ENCODE measurements around the gene RNF180.

Gene RNF180

DNA sequence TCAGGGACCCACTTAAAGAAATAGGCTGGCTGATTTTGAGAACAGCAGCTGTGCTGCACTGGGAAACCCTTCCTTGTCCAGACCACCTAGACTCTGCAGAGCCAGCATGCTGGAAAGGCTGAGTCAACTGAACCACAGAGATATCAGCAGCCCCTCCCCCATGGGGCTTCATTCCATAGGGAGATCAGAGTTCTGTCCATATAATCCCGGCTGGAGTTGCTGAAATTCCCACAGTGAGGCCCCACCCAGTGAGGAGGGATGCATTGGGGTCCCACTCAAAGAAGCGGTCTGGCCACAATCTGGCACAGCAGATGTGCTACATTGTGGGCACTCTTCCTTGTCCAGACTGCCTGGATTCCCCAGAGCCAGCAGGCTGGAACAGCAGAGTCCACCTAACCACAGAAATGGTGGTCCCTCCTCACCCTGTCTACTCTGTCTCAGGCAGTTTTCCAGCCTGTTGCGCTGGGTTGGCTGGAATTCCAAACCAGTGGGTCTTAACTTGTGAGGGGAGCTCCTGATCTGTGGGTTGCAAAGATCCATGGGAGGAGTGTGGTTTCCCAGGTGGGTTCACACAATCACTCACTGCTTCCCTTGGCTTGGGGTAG is 127.1 kb downstream of the RNF180 start:
- Mint-ChIP-seq H3K27ac (no peak overlapping the region), H3K4me1 (no peaks in the 10 kb centered on the region), H3K36me3 (no peaks in the 10 kb centered on the region), H3K4me3 (no peak overlapping the region), H3K9me3 (peaks cover 9% of the 10 kb centered on the region), H3K27me3 (no peaks in the 10 kb centered on the region)
- ATAC-seq = peak; percentile 24

DNA sequence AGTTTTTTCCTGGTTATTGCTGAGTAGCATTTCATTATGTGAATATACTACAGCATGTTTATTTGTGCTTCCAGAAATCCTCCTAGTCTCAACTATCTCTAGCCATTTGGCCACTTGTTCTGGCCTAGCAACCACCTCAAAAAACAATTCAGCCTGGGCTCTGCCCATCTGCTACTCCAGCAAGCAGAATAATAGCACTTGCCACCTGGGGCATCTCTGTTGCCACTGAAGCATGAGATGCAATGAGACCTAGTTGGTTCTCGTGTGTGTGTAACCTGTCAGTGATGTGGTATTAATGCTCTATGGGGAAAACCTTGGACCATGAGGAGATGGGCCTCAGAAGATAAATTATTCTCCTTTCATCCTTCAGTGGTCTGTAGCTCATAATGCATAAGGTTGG is 129.5 kb downstream of the RNF180 start:
- no peaks in the 10 kb centered on the region for H3K27me3 Mint-ChIP-seq
- H3K36me3 Mint-ChIP-seq = no peaks in the 10 kb centered on the region
- no peak overlapping the region for H3K4me3 Mint-ChIP-seq
- ATAC-seq = no peak
- peaks cover 6% of the 10 kb centered on the region for H3K9me3 Mint-ChIP-seq
- H3K27ac Mint-ChIP-seq = no peak overlapping the region
- H3K4me1 Mint-ChIP-seq = no peaks in the 10 kb centered on the region

DNA sequence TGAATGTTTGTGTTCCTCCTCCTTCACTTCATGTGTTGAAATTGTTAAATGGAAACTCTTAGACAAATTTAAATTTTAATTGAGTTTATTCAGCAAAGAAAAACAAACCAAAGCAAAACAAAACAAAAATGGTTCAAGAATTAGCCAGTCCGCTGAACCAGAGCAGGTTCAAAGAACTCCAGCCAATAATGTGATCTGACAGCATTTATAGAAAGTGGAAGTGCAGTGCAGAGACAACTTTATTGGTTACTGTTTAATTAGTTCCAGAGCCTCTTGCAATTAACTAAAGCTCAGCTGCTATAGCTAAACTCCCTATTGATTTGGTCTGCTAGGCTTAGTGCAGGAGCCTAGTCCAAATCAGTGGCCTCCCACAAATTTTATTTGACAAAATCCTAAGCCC is 132.9 kb downstream of the RNF180 start:
- no peaks in the 10 kb centered on the region for H3K27me3 Mint-ChIP-seq
- no peak for ATAC-seq
- no peaks in the 10 kb centered on the region for H3K36me3 Mint-ChIP-seq
- H3K27ac Mint-ChIP-seq = no peak overlapping the region
- H3K9me3 Mint-ChIP-seq = no peaks in the 10 kb centered on the region
- no peak overlapping the region for H3K4me3 Mint-ChIP-seq
- H3K4me1 Mint-ChIP-seq = no peaks in the 10 kb centered on the region

GRCh38 chr5:64299805-64300204 is 134.2 kb downstream of the RNF180 start:
- H3K4me1 Mint-ChIP-seq = no peaks in the 10 kb centered on the region
- H3K9me3 Mint-ChIP-seq = no peaks in the 10 kb centered on the region
- no peaks in the 10 kb centered on the region for H3K27me3 Mint-ChIP-seq
- ATAC-seq = no peak
- no peak overlapping the region for H3K4me3 Mint-ChIP-seq
- H3K36me3 Mint-ChIP-seq = no peaks in the 10 kb centered on the region
- H3K27ac Mint-ChIP-seq = no peak overlapping the region

GRCh38 chr5:64301566-64301965 is 135.9 kb downstream of the RNF180 start:
- Mint-ChIP-seq H3K27me3 (no peaks in the 10 kb centered on the region), H3K36me3 (no peaks in the 10 kb centered on the region), H3K4me1 (no peaks in the 10 kb centered on the region), H3K9me3 (no peaks in the 10 kb centered on the region), H3K27ac (no peak overlapping the region), H3K4me3 (no peak overlapping the region)
- ATAC-seq = no peak

- Mint-ChIP-seq H3K27ac (no peak overlapping the region), H3K4me1 (no peaks in the 10 kb centered on the region), H3K36me3 (no peaks in the 10 kb centered on the region), H3K27me3 (no peaks in the 10 kb centered on the region), H3K4me3 (no peak overlapping the region), H3K9me3 (no peaks in the 10 kb centered on the region)
- no peak for ATAC-seq
Observed at GRCh38 chr5:64308135-64308534, 142.5 kb downstream of the RNF180 start.

GRCh38 chr5:64312491-64312890 is 146.8 kb downstream of the RNF180 start:
- ATAC-seq = no peak
- H3K9me3 Mint-ChIP-seq = no peaks in the 10 kb centered on the region
- H3K27me3 Mint-ChIP-seq = no peaks in the 10 kb centered on the region
- H3K4me1 Mint-ChIP-seq = no peaks in the 10 kb centered on the region
- H3K36me3 Mint-ChIP-seq = no peaks in the 10 kb centered on the region
- no peak overlapping the region for H3K27ac Mint-ChIP-seq
- H3K4me3 Mint-ChIP-seq = no peak overlapping the region

DNA sequence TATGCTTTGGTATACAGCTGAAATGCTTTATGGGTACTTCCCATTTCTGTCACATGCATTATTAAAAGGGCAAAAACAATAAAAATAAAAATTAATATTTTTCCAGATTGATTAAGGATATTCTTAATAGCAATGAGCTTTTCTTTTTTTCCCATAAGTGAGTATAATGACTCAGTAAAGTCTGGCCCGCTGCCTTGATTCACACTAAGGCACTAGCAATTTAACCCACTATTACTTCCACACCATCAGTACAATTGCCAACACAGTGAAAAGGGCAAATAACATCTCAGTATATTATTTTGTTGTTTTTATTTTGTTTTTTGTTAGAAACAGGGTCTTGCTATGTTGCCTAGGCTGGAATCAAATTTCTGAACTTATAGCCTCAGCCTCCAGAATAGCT is 150.1 kb downstream of the RNF180 start:
- Mint-ChIP-seq H3K9me3 (no peaks in the 10 kb centered on the region), H3K36me3 (no peaks in the 10 kb centered on the region), H3K4me1 (no peaks in the 10 kb centered on the region), H3K27me3 (no peaks in the 10 kb centered on the region), H3K4me3 (no peak overlapping the region), H3K27ac (no peak overlapping the region)
- ATAC-seq = no peak

- Mint-ChIP-seq H3K27me3 (no peaks in the 10 kb centered on the region), H3K27ac (no peak overlapping the region), H3K4me1 (no peaks in the 10 kb centered on the region), H3K9me3 (no peaks in the 10 kb centered on the region), H3K36me3 (no peaks in the 10 kb centered on the region), H3K4me3 (no peak overlapping the region)
- no peak for ATAC-seq
Observed at GRCh38 chr5:64318175-64318574, 152.5 kb downstream of the RNF180 start.

GRCh38 chr5:64323591-64323990 is 157.9 kb downstream of the RNF180 start:
- Mint-ChIP-seq H3K27me3 (no peaks in the 10 kb centered on the region), H3K4me3 (no peak overlapping the region), H3K9me3 (peaks cover 7% of the 10 kb centered on the region), H3K36me3 (no peaks in the 10 kb centered on the region), H3K27ac (no peak overlapping the region), H3K4me1 (no peaks in the 10 kb centered on the region)
- no peak for ATAC-seq

DNA sequence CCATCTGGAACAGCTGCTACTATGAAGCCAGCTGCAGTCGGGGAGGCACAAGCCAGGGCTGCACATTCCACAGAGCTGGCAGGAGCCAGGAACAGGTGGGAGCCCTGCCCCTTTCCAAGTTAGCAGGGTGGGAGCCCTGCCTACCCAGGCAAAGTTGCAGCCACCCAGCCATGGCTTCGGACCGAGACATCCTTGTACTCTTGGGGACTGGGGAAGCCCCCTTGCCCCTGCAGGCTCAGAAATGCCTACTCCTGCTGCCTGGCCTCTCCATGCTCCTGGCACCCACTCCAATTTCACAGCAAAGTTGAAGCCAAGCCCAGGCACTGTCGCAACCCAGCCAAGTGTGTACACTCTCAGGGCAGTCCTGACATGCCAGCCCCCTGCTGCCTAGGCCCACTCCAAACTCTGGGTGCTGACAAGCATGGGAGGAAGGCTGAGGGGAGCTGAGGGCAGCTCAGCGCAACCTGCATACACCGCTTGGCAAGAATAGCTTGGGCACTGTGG is 165.1 kb downstream of the RNF180 start:
- Mint-ChIP-seq H3K4me1 (no peaks in the 10 kb centered on the region), H3K9me3 (peaks cover 9% of the 10 kb centered on the region), H3K27ac (no peak overlapping the region), H3K27me3 (no peaks in the 10 kb centered on the region), H3K36me3 (no peaks in the 10 kb centered on the region), H3K4me3 (no peak overlapping the region)
- ATAC-seq = peak; percentile 31

DNA sequence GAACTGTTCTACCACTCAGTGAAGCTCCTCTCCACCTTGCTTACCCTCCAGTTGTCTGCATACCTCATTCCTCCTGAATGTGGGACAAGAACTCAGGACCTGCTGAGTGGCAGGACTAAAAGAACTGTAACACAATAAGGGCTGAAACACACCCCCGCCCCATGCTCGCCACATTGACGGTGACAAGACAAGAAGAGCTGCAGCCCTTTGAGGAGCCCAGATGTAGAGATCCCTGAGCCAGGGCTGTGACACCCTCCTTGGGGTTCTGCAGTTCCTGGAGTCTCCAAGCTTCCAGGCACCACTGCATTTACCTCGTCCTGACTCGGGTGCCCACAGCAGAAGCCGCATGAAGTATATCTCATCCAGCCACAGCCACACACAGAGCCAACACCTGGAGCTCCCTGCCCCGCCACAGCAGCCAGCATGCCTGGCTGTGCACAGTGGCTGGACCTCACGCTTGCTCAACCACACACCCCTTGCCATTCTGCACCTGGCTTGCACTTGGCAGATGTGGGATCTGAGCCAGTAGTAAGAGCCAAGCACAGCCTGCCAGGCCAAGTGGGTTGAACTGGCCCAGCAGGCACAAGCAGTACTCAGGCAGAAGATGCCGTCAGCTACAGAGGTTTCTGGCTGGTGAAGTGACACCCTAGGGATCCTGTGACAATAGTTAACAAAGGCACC is 166.1 kb downstream of the RNF180 start:
- H3K4me3 Mint-ChIP-seq = no peak overlapping the region
- H3K27me3 Mint-ChIP-seq = no peaks in the 10 kb centered on the region
- no peaks in the 10 kb centered on the region for H3K4me1 Mint-ChIP-seq
- ATAC-seq = no peak
- no peak overlapping the region for H3K27ac Mint-ChIP-seq
- H3K36me3 Mint-ChIP-seq = no peaks in the 10 kb centered on the region
- peaks cover 13% of the 10 kb centered on the region for H3K9me3 Mint-ChIP-seq

- H3K36me3 Mint-ChIP-seq = no peaks in the 10 kb centered on the region
- no peak overlapping the region for H3K4me3 Mint-ChIP-seq
- H3K4me1 Mint-ChIP-seq = no peaks in the 10 kb centered on the region
- no peaks in the 10 kb centered on the region for H3K27me3 Mint-ChIP-seq
- ATAC-seq = no peak
- peaks cover 5% of the 10 kb centered on the region for H3K9me3 Mint-ChIP-seq
- no peak overlapping the region for H3K27ac Mint-ChIP-seq
Observed at GRCh38 chr5:64333886-64334285, 168.2 kb downstream of the RNF180 start.

DNA sequence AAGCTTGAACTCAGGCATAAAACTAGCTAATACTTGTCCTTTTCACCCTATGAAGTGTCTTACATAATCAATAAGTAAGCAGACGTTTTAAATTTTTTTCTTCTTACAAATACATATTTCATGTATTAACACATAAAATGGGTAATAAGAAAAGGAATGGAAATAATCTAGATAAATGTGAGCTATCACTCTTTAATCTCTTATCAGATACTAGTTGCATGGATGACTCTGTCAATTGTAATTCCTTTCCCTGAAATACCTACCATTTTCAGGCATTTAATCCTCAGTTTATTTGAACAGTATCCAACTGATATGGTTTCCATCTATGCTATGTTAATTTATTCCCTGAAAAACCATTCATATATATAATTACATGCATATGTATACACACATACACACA is 174.1 kb downstream of the RNF180 start:
- Mint-ChIP-seq H3K27ac (no peak overlapping the region), H3K27me3 (no peaks in the 10 kb centered on the region), H3K36me3 (no peaks in the 10 kb centered on the region), H3K4me3 (no peak overlapping the region), H3K9me3 (peaks cover 7% of the 10 kb centered on the region), H3K4me1 (no peaks in the 10 kb centered on the region)
- no peak for ATAC-seq

DNA sequence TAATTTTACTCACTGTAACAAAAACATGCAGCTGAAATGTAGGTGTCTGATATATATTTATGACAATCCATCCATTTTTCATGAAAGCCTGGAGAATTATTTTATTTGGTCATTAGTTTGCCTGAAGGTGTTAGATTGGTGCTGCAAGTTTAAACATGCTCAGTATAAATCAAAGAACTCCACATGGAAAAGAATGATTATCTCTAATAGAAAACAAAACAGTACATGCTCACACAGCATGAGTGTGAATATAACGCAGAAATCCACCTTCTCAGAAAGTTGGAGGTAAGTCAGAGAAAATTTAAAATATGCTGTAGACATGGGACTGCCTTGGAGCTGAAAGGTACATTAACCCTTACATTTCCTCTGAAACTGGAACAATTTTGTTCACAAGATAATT is 174.7 kb downstream of the RNF180 start:
- no peaks in the 10 kb centered on the region for H3K4me1 Mint-ChIP-seq
- H3K4me3 Mint-ChIP-seq = no peak overlapping the region
- H3K27ac Mint-ChIP-seq = no peak overlapping the region
- H3K36me3 Mint-ChIP-seq = no peaks in the 10 kb centered on the region
- no peak for ATAC-seq
- H3K9me3 Mint-ChIP-seq = peaks cover 7% of the 10 kb centered on the region
- no peaks in the 10 kb centered on the region for H3K27me3 Mint-ChIP-seq

GRCh38 chr5:64341340-64341739 is 175.7 kb downstream of the RNF180 start:
- Mint-ChIP-seq H3K9me3 (peaks cover 3% of the 10 kb centered on the region), H3K4me3 (no peak overlapping the region), H3K27ac (no peak overlapping the region), H3K27me3 (no peaks in the 10 kb centered on the region), H3K4me1 (no peaks in the 10 kb centered on the region), H3K36me3 (no peaks in the 10 kb centered on the region)
- ATAC-seq = no peak
